Gastrocnemius medialis (tissue), 4 donors: ENCODE measurements around the gene THTPA. TPM values are rescaled to one million over a fixed set of nuclear protein-coding genes. Genes with fewer than 3 reads are reported as not detected.

ENCODE experiments used
- ATAC-seq, 2 donors: fragments of 150-250 bp; one replicate each; pipeline ENCODE4 v1.9.1; 2016
- DNase-seq, 2 donors: peaks; one replicate each; pipeline ENCODE4 v3.0.0-alpha.2; 2019
- H3K27ac ChIP-seq, 4 donors: fragments of 200-600 bp; sonication (generic); 1 replicate in 1 of 4; 2 replicates in 3 of 4; pipeline ENCODE4 v1.5.1; 2016 to 2018; ENCODE audit warnings: mild to moderate bottlenecking in 2 of 4, moderate library complexity in 1 of 4
- H3K27me3 ChIP-seq, 3 donors: fragments of 200-600 bp; sonication (generic) in 2 of 3; 1 replicate in 1 of 3; 2 replicates in 2 of 3; pipeline versions ENCODE4 v1.5.1 to v1.6.0; 2016 to 2019; ENCODE audit warnings: mild to moderate bottlenecking in 1 of 3, moderate library complexity in 1 of 3
- H3K36me3 ChIP-seq, 2 donors: fragments of 200-600 bp; sonication (generic) in 1 of 2; one replicate each; pipeline ENCODE4 v1.5.1; 2017 to 2018
- H3K4me1 ChIP-seq, 2 donors: fragments of 200-600 bp; sonication (generic) in 1 of 2; one replicate each; pipeline ENCODE4 v1.5.1; 2016 to 2017; ENCODE audit warnings: mild to moderate bottlenecking in 2 of 2
- H3K4me3 ChIP-seq, 4 donors: fragments of 200-600 bp; sonication (generic) in 3 of 4; 1 replicate in 1 of 4; 2 replicates in 3 of 4; pipeline ENCODE4 v1.5.1; 2016 to 2019; ENCODE audit warnings: mild to moderate bottlenecking in 2 of 4
- H3K9me3 ChIP-seq, 3 donors: fragments of 200-600 bp; sonication (generic) in 2 of 3; 1 replicate in 1 of 3; 2 replicates in 2 of 3; pipeline ENCODE4 v1.5.1; 2016 to 2019
- CTCF ChIP-seq, 5 experiments: fragments of 450-650 bp in 3 of 5; fragments of 200-600 bp in 2 of 5; sonication (generic) in 2 of 5; IDR thresholded peaks in 4 of 5; conservative IDR thresholded peaks in 1 of 5; 1 replicate in 4 of 5; 2 replicates in 1 of 5; pipeline ENCODE4 v1.5.1; 2016 to 2019; ENCODE audit warnings: antibody characterized with exemption in 5 of 5, mild to moderate bottlenecking in 3 of 5, moderate library complexity in 3 of 5
- POLR2A ChIP-seq, 2 donors: fragments of 450-650 bp; IDR thresholded peaks; one replicate each; pipeline ENCODE4 v1.6.1; 2017; ENCODE audit warnings: antibody characterized with exemption in 2 of 2, mild to moderate bottlenecking in 2 of 2, moderate library complexity in 2 of 2
- in situ Hi-C, 4 donors: fragments of 200-750 bp; cut with MboI; loops; one replicate each; pipeline versions ENCODE4 v1.15.0 to v1.8.0; 2017; ENCODE audit warnings: low sequenced_read_pairs in 4 of 4
- intact Hi-C: fragments of 100-400 bp; cut with DNase I; formaldehyde crosslinking; loops from one replicate; pipeline ENCODE4 v1.15.1; 2023; ENCODE audit warnings: low total_unique reads
- total RNA-seq, 4 donors: library from RNA; depleted of rRNA; stranded (reverse); fragments of >200 nt; gene quantifications; one replicate each; pipeline versions ENCODE4 v1.1.0 to v1.2.3, GENCODE V29; 2016

Gene THTPA
- total RNA-seq, 4 donors from 2014 or later, result 13.2 to 32.9 (median 21.4) TPM

GRCh38 chr14:23537351-23538049 lies 18.6 kb upstream of the THTPA start:
- intact Hi-C loops (no loop called here), in situ Hi-C loops (no loop called here)
- Histone ChIP-seq H3K27me3 (no peaks in the 10 kb centered on the region), H3K36me3 (no peaks in the 10 kb centered on the region), H3K9me3 (no peaks in the 10 kb centered on the region), H3K4me3 (no peak overlapping the region), H3K4me1 (no peaks in the 10 kb centered on the region), H3K27ac (no peak overlapping the region)
- ATAC-seq (no peak), DNase-seq (no peak)
- TF ChIP-seq CTCF (IDR thresholded peaks at IDR 0.05 in 4 of 5, conservative IDR thresholded peaks at IDR 0.05 in 1 of 5), result no peak
- no peak for TF ChIP-seq POLR2A (IDR thresholded peaks at IDR 0.05)

- H3K36me3 ChIP-seq, result no peaks in the 10 kb centered on the region
- H3K4me1 ChIP-seq, result no peaks in the 10 kb centered on the region
- H3K27me3 ChIP-seq, result no peaks in the 10 kb centered on the region
- H3K4me3 ChIP-seq, result no peak overlapping the region
- TF ChIP-seq CTCF (IDR thresholded peaks at IDR 0.05 in 4 of 5, conservative IDR thresholded peaks at IDR 0.05 in 1 of 5) (no peak), POLR2A (IDR thresholded peaks at IDR 0.05) (no peak)
- no peak overlapping the region for H3K27ac ChIP-seq
- DNase-seq (no peak), ATAC-seq (no peak)
- intact Hi-C loops, result no loop called here
- in situ Hi-C loops, result no loop called here
- no peaks in the 10 kb centered on the region for H3K9me3 ChIP-seq
Measured at GRCh38 chr14:23538050-23538718, 17.9 kb upstream of the THTPA start.

GRCh38 chr14:23538785-23539184 lies 17.3 kb upstream of the THTPA start:
- TF ChIP-seq POLR2A (IDR thresholded peaks at IDR 0.05) (no peak), CTCF (IDR thresholded peaks at IDR 0.05 in 4 of 5, conservative IDR thresholded peaks at IDR 0.05 in 1 of 5) (no peak)
- Histone ChIP-seq H3K36me3 (no peaks in the 10 kb centered on the region), H3K4me3 (no peak overlapping the region), H3K4me1 (no peaks in the 10 kb centered on the region), H3K27me3 (no peaks in the 10 kb centered on the region), H3K9me3 (no peaks in the 10 kb centered on the region), H3K27ac (no peak overlapping the region)
- no peak for ATAC-seq
- intact Hi-C loops, result no loop called here
- in situ Hi-C loops, result no loop called here
- no peak for DNase-seq

GRCh38 chr14:23539248-23540140 lies 16.6 kb upstream of the THTPA start:
- Histone ChIP-seq H3K4me3 (no peak overlapping the region), H3K27ac (no peak overlapping the region), H3K36me3 (no peaks in the 10 kb centered on the region), H3K27me3 (no peaks in the 10 kb centered on the region), H3K9me3 (no peaks in the 10 kb centered on the region), H3K4me1 (no peaks in the 10 kb centered on the region)
- in situ Hi-C loops, result loop anchor here in 2 of 4 donors (5.0 to 10.0 kb wide), 2 partner anchors 45 to 67 kb away; no protein-coding TSS in a partner anchor
- DNase-seq (no peak), ATAC-seq (peak; percentile 58 to 75)
- peak; percentile 33 to 74 (median 53) for TF ChIP-seq CTCF (IDR thresholded peaks at IDR 0.05 in 4 of 5, conservative IDR thresholded peaks at IDR 0.05 in 1 of 5)
- no peak for TF ChIP-seq POLR2A (IDR thresholded peaks at IDR 0.05)
- intact Hi-C loops, result no loop called here
